Thyroid gland (tissue), 4 donors: ENCODE measurements around the gene OSR1.
"Not testable (repeated sequence)": the region's sequence is repeated elsewhere in the genome, so short reads cannot be mapped to it uniquely, and the experiment has no call there.

Experiments
- CTCF ChIP-seq, 6 experiments: fragments of 200-600 bp in 3 of 6; fragments of 450-650 bp in 3 of 6; sonication (generic) in 3 of 6; IDR thresholded peaks; one replicate each; pipeline ENCODE4 v1.5.1; 2016 to 2019; ENCODE audit warnings: antibody characterized with exemption in 6 of 6, mild to moderate bottlenecking in 2 of 6, inconsistent platforms in 1 of 6, moderate library complexity in 1 of 6
- POLR2A ChIP-seq, 2 donors: fragments of 450-650 bp; IDR thresholded peaks; one replicate each; pipeline ENCODE4 v1.6.1; 2017; ENCODE audit warnings: antibody characterized with exemption in 2 of 2, mild to moderate bottlenecking in 2 of 2, moderate library complexity in 1 of 2

DNA sequence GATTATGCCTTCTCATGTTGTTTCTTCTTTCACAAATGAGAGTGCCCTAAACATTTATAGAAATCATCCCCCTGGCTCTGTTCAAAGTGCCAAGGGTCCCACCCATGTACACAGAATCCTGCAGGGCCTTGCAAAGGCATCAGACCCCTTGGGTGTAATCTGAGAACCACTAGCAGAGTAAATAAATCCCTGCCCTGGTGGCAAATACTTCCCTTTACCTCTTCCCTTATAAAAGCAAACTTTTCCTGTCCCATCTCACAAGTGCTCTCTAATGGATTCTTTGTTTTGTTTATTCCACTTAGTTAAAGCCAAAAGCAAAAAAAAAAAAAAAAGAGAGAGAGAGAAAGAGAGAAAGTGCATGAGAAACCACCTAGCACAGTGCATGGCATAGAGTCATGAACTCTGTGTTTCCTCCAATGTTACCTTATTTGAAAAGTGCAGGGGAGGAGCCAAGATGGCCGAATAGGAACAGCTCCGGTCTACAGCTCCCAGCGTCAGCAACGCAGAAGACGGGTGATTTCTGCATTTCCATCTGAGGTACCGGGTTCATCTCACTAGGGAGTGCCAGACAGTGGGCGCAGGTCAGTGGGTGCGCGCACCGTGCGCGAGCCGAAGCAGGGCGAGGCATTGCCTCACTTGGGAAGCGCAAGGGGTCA, 52.9 kb downstream of the OSR1 start:
- not testable (repeated sequence) for TF ChIP-seq CTCF, POLR2A (IDR thresholded peaks at IDR 0.05)
